ENCODE results near the gene ZSCAN26. TPM values are rescaled to one million over a fixed set of nuclear protein-coding genes. Genes with fewer than 3 reads are reported as not detected.

Gene ZSCAN26
- 1 to 10 TPM; 4.5 to 7.2 (median 4.9) TPM for polyA plus RNA-seq

- 0 to 1% (median 0%) methylated on average over 32 of the region's 32 CpGs for WGBS, 3 donors
- no peak within 1 kb of the TSS for H3K27ac ChIP-seq (ENCODE audit: low read depth, low read length)
Observed at GRCh38 chr6:28266962-28267694, at the start of gene ZSCAN26. TSS of gene ZSCAN26 (plus strand) at chr6:28267143. CDS start at chr6:28271920, 4,777 bp downstream.

DNA sequence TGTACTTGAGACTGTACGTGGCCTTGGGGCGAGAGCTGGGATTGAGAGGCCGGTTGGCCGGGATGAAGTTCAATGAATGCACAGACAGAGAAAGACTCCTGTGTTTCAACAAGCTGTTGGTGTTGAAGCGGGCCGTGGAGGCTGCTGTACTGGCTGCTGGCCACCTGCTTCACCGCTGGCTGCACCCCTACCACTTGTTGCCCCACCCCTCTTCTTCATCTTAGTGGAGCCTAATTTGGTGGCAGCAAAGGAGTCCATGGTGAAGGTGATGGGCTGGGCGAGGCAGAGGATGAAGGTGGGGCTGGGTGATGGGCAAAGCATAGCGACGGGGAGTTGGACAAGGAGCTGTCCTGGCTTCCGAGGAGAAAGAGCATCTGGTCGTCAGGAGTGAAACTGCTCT is 49.1 kb upstream of the ZSCAN26 start:
- WGBS, 3 donors = 89 to 98% (median 95%) methylated on average over 12 of the region's 12 CpGs
- no peak overlapping the region for H3K27ac ChIP-seq (ENCODE audit: low read depth, low read length)

GRCh38 chr6:28218312-28219248 is 48.4 kb upstream of the ZSCAN26 start:
- WGBS, 3 donors = 9 to 10% (median 9%) methylated on average over 54 to 56 of the region's 56 CpGs
- H3K27ac ChIP-seq (ENCODE audit: low read depth, low read length) = no peak overlapping the region

- WGBS, 3 donors = 30 to 44% (median 33%) methylated on average over 6 of the region's 6 CpGs
- H3K27ac ChIP-seq (ENCODE audit: low read depth, low read length) = no peak overlapping the region
Observed at GRCh38 chr6:28220257-28221133, 46.4 kb upstream of the ZSCAN26 start.

GRCh38 chr6:28224131-28225055 is 42.5 kb upstream of the ZSCAN26 start:
- no peak overlapping the region for H3K27ac ChIP-seq (ENCODE audit: low read depth, low read length)
- 50 to 58% (median 54%) methylated on average over 9 of the region's 9 CpGs for WGBS, 3 donors

DNA sequence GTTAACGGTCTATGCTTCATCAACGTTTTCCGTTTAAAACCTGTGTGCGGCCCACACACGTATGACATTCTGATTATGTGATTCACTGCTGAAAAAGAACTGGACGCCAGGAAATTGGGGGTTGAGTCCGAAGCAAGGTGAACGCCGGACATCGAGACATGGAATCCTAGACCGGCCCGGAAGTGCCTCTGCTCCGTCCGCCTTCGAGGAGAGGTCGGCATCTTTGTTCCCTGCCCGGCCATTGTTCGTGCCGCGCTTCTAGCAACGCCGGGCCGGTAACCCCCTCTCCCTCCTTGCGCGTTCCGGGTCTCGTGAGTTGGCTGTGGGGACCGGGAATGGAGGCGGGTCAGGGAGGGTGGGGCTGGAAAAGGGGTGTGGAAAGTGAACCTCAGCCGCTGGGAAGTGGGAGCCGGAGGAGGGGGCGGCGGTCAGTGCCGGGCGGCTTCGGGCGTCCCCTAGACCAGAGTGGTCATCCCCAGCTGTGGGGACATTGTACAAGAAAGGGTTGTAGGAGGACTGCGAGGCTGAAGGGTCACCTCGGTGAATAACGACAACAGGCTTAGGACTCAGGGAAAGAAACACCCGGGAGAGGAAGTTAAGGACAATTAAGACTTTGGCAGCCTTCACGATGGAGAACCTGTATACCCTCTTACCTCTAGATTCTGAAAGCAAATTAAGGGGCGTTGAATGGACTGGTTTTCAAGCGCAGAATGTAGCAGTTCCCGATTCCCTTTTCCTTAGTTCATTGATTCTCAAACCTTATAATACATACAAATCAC is 41.7 kb upstream of the ZSCAN26 start, which contains the start of gene ZSCAN9:
Gene ZSCAN9, plus strand, starts transcription at position 220 of the 779 bp plus-strand sequence. CDS start 1,810 bp downstream, outside the sequence.
- H3K27ac ChIP-seq (ENCODE audit: low read depth, low read length) = no peak within 1 kb of the TSS
- WGBS, 3 donors = 0 to 1% (median 1%) methylated on average over 45 of the region's 45 CpGs

- H3K27ac ChIP-seq (ENCODE audit: low read depth, low read length) = no peak overlapping the region
- WGBS, 3 donors = 89 to 96% (median 92%) methylated on average over 2 of the region's 2 CpGs
Observed at GRCh38 chr6:28226460-28226859, 40.5 kb upstream of the ZSCAN26 start.

- H3K27ac ChIP-seq (ENCODE audit: low read depth, low read length) = no peak overlapping the region
- WGBS, 3 donors = 95 to 97% (median 97%) methylated on average over 11 of the region's 11 CpGs
Observed at GRCh38 chr6:28232785-28233184, 34.2 kb upstream of the ZSCAN26 start.

GRCh38 chr6:28235912-28236452 is 31.0 kb upstream of the ZSCAN26 start:
- 87 to 95% (median 87%) methylated on average over 3 of the region's 3 CpGs for WGBS, 3 donors

DNA sequence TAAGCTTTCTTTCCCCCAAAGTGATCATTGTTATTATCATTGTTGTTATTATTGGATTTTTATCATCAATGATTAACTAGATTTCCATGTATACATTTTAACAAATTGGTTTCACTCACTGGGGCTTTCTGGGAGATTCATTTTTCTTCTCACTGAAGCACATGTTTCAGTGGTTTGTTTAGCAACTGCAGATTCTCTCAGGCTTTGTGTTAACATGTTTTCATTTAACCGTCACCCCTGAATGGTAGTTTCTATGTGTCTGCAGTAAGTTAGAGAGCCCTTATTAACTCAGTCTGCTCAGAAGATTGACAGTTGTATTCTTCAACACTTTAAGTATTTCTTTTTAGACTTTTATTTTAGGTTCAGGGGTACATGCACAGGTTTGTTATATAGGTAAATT is 27.3 kb upstream of the ZSCAN26 start:
- H3K27ac ChIP-seq (ENCODE audit: low read depth, low read length) = no peak overlapping the region
- WGBS, 3 donors = 56 to 95% (median 89%) methylated on average over 1 of the region's 1 CpG

More at GRCh38 chr6:28235912-28236452, 31.0 kb upstream of the ZSCAN26 start:
- H3K27ac ChIP-seq (ENCODE audit: low read depth, low read length) = no peak overlapping the region

- 94 to 96% (median 96%) methylated on average over 1 of the region's 1 CpG for WGBS, 3 donors
- H3K27ac ChIP-seq (ENCODE audit: low read depth, low read length) = no peak overlapping the region
Observed at GRCh38 chr6:28240471-28240870, 26.5 kb upstream of the ZSCAN26 start.

DNA sequence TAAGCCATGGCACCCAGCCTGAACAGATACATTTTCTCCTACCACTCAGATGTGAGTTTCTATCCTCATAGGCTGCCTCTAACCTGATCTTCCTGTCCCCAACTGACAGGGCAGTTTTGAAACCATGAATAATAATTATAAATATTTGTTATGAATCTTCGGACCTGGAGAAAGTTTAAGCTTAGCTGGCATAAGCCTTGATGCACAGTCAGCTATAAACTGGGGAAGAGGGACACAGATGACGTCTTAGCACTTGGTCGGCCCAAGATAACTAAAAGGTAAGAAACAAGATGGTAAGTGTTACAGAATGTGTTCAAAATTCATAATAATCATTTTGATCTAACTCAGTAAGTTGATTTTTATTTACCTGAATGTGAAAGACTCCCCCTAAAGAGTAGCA is 23.0 kb upstream of the ZSCAN26 start:
- no peak overlapping the region for H3K27ac ChIP-seq (ENCODE audit: low read depth, low read length)
- 91 to 94% (median 92%) methylated on average over 3 of the region's 3 CpGs for WGBS, 3 donors

GRCh38 chr6:28245206-28245941 is 21.6 kb upstream of the ZSCAN26 start:
- WGBS, 3 donors = 85 to 93% (median 91%) methylated on average over 6 of the region's 6 CpGs
- H3K27ac ChIP-seq (ENCODE audit: low read depth, low read length) = no peak overlapping the region

DNA sequence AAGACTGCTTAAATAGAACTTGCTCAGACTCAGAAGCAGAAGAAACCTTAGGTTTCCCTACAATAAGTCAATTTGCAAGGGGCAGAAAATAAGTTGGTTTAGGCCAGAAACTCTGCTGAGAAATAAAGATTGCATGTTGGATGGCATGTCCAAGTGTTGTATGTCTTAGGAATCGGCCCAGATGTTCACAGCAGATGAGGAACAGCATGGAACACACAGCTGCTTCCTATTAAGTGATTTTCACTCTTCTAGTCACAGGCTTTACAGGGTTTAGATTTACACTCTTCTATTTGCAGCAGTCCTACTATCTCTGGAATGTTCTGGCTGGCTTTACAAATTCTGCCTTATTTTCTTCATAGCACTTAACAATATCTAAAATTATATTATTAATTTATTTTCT is 18.0 kb upstream of the ZSCAN26 start:
- H3K27ac ChIP-seq (ENCODE audit: low read depth, low read length) = no peak overlapping the region
- 80 to 95% (median 86%) methylated on average over 1 of the region's 1 CpG for WGBS, 3 donors

- 73 to 86% (median 80%) methylated on average over 2 of the region's 2 CpGs for WGBS, 3 donors
- no peak overlapping the region for H3K27ac ChIP-seq (ENCODE audit: low read depth, low read length)
Observed at GRCh38 chr6:28250747-28251146, 16.2 kb upstream of the ZSCAN26 start.

GRCh38 chr6:28251661-28252008 is 15.3 kb upstream of the ZSCAN26 start:
- no peak overlapping the region for H3K27ac ChIP-seq (ENCODE audit: low read depth, low read length)
- 0% methylated on average over 24 to 25 of the region's 25 CpGs for WGBS, 3 donors
